ENCODE data around the gene SNX14. TPM values are rescaled to one million over a fixed set of nuclear protein-coding genes. Genes with fewer than 3 reads are reported as not detected.

The SNX14 gene
- 63.2 TPM for total RNA-seq

GRCh38 chr6:85593438-85594196 lies at the start of gene SNX14:
SNX14 (minus strand) TSS chr6:85593858; CDS start chr6:85593718, 140 bp downstream.
- TF ChIP-seq CTCF (IDR thresholded peaks at IDR 0.05): peak in 1 of 3 experiments; percentile 25
- Histone ChIP-seq H3K36me3 (no peaks in the 10 kb centered on the region), H3K4me3 (peak within 1 kb of the TSS; percentile 66 to 87), H3K27ac (peak within 1 kb of the TSS; percentile 95 to 96), H3K4me1 (peaks cover 0 to 15% of the 10 kb centered on the region in 2 donors), H3K9me3 (no peaks in the 10 kb centered on the region), H3K27me3 (no peaks in the 10 kb centered on the region)
- peak; percentile 78 to 97 for DNase-seq (ENCODE audit: low spot score in 2 of 2)
- intact Hi-C loops (cut with DNase I): loop anchor here (1.0 to 5.0 kb wide), 3 partner anchors 49 to 141 kb away; partner anchors contain the start of genes NT5E and SYNCRIP

GRCh38 chr6:85642774-85643536 lies 49.3 kb upstream of the SNX14 start, which contains the start of gene SYNCRIP:
SYNCRIP (minus strand) TSS chr6:85642886; CDS start chr6:85641439, 1,447 bp downstream.
- Histone ChIP-seq H3K27me3 (no peaks in the 10 kb centered on the region), H3K36me3 (peaks cover 0 to 18% of the 10 kb centered on the region in 2 donors), H3K4me1 (peaks cover 0 to 16% of the 10 kb centered on the region in 2 donors), H3K27ac (peak within 1 kb of the TSS; percentile 96 to 97), H3K9me3 (no peaks in the 10 kb centered on the region), H3K4me3 (peak within 1 kb of the TSS; percentile 93 to 95)
- intact Hi-C loops (cut with DNase I): loop anchor here (1.0 to 10.0 kb wide), 6 partner anchors 35 to 1764 kb away; partner anchors contain the start of genes CFAP206, NT5E and TBX18
- no peak for TF ChIP-seq CTCF (IDR thresholded peaks at IDR 0.05)
- peak; percentile 95 to 100 for DNase-seq (ENCODE audit: low spot score in 2 of 2)

GRCh38 chr6:85641897-85642773 lies 48.5 kb upstream of the SNX14 start:
- DNase-seq (ENCODE audit: low spot score in 2 of 2): peak in 1 of 2 donors; percentile 82
- no peak for TF ChIP-seq CTCF (IDR thresholded peaks at IDR 0.05)
- Histone ChIP-seq H3K4me3 (peak overlapping the region; percentile 93 to 95), H3K27me3 (no peaks in the 10 kb centered on the region), H3K36me3 (peaks cover 2 to 26% of the 10 kb centered on the region in 2 donors), H3K4me1 (peaks cover 0 to 16% of the 10 kb centered on the region in 2 donors), H3K27ac (peak overlapping the region; percentile 96 to 97), H3K9me3 (no peaks in the 10 kb centered on the region)
- intact Hi-C loops (cut with DNase I): loop anchor here (1.0 to 10.0 kb wide), 5 partner anchors 48 to 1765 kb away; partner anchors contain the start of genes CFAP206, NT5E and TBX18

GRCh38 chr6:85641522-85641896 lies 47.9 kb upstream of the SNX14 start:
- intact Hi-C loops (cut with DNase I): loop anchor here (5.0 to 10.0 kb wide), 4 partner anchors 189 to 1766 kb away; partner anchors contain the start of genes CFAP206, NT5E and TBX18
- Histone ChIP-seq H3K27me3 (no peaks in the 10 kb centered on the region), H3K36me3 (peaks cover 8 to 32% of the 10 kb centered on the region in 2 donors)

More at GRCh38 chr6:85641522-85641896, 47.9 kb upstream of the SNX14 start:
- DNase-seq (ENCODE audit: low spot score in 2 of 2): no peak
- H3K4me1 ChIP-seq: peaks cover 0 to 16% of the 10 kb centered on the region in 2 donors
- no peaks in the 10 kb centered on the region for H3K9me3 ChIP-seq
- H3K4me3 ChIP-seq: peak overlapping the region; percentile 93 to 95
- no peak for TF ChIP-seq CTCF (IDR thresholded peaks at IDR 0.05)
- peak overlapping the region; percentile 96 to 97 for H3K27ac ChIP-seq
